ENCODE results near the gene COL6A2.

COL6A2 gene

GRCh38 chr21:46116189-46116775, 18.4 kb downstream of the COL6A2 start:
- TF ChIP-seq ZNF274 (IDR thresholded peaks at IDR 0.05; ENCODE audit: low read depth, low read length): no peak

GRCh38 chr21:46116776-46117585, 19.1 kb downstream of the COL6A2 start:
- no peak for TF ChIP-seq ZNF274 (IDR thresholded peaks at IDR 0.05; ENCODE audit: low read depth, low read length)
- H3K4me3 ChIP-seq (ENCODE audit: low read length): no peak overlapping the region

More at GRCh38 chr21:46116189-46116775, 18.4 kb downstream of the COL6A2 start:
- H3K4me3 ChIP-seq (ENCODE audit: low read length): no peak overlapping the region

DNA sequence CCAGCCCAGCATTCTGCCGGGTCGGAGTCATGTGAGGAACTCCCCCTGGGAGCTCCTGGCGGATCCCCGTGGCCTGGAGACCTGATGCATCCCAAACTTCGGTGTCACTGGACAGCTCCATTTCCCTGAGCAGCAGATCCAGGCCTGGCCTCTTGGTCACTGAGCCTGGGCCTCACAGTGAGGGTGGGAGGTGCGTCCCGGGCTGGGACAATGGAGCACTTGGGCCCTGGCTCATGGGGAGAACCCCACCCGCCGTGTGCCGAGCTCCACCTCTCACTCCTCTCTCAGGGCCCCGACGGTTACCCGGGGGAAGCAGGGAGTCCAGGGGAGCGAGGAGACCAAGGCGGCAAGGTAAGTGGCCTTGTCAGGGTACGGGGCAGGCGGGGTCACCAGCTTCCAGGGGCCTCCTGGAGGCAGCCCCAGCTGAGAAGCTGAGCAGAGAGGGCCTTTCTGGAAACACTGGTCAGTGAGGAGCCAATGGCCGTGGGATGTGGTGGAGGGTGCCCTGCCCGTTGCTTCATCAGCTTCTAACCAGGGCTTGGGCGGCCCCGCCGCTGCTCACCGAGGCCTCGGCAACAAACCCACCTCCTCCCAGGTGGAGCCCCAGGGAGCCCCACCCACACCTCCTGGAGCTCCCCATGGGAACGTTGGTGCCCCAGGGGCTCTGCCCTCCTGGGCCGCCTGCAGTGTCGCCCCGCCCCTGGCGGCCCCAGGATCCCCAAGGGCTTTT, 19.8 kb downstream of the COL6A2 start:
- TF ChIP-seq ZNF274 (IDR thresholded peaks at IDR 0.05; ENCODE audit: low read depth, low read length): no peak
- H3K4me3 ChIP-seq (ENCODE audit: low read length): no peak overlapping the region

DNA sequence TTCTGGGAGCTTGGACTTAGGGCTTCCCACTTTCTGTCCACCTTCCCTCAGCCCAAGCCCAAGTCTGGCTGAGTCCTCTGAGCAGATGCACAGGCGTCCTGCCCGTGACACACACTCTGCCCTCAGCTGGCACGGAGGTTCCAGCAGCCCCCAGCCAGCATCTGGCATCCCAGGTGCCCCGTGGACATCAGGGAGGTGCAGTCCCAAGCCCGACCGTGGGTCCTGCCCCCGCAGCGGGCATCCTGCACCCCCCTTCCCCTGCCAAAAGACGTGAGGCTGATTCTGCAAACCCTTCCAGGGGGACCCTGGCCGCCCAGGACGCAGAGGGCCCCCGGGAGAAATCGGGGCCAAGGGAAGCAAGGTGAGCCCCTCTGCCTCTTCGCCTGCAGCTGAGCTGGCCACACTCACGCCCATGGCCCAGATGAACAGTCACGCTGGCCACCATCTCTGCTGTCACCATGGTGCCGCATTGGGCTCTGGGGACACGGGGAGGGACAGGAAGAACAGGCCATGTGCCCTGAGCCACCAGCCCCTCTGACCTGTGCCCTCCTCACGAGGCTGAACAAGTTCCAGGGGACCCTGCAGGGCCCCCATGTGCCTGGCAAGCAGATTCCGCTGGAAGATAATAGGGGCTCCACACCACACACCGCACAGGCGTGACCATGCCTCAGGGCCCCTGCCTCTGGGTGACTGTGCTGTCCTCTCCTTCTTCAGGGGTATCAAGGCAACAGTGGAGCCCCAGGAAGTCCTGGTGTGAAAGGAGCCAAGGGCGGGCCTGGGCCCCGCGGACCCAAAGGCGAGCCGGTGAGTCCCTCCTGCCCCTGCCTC, 20.6 kb downstream of the COL6A2 start:
- no peak for TF ChIP-seq ZNF274 (IDR thresholded peaks at IDR 0.05; ENCODE audit: low read depth, low read length)

GRCh38 chr21:46119144-46119636, 21.3 kb downstream of the COL6A2 start:
- no peak overlapping the region for H3K4me3 ChIP-seq (ENCODE audit: low read length)
- no peak for TF ChIP-seq ZNF274 (IDR thresholded peaks at IDR 0.05; ENCODE audit: low read depth, low read length)

More for the DNA sequence above, 20.6 kb downstream of the COL6A2 start:
- no peak overlapping the region for H3K4me3 ChIP-seq (ENCODE audit: low read length)

GRCh38 chr21:46119637-46120271, 21.8 kb downstream of the COL6A2 start:
- TF ChIP-seq ZNF274 (IDR thresholded peaks at IDR 0.05; ENCODE audit: low read depth, low read length): no peak
- no peak overlapping the region for H3K4me3 ChIP-seq (ENCODE audit: low read length)

DNA sequence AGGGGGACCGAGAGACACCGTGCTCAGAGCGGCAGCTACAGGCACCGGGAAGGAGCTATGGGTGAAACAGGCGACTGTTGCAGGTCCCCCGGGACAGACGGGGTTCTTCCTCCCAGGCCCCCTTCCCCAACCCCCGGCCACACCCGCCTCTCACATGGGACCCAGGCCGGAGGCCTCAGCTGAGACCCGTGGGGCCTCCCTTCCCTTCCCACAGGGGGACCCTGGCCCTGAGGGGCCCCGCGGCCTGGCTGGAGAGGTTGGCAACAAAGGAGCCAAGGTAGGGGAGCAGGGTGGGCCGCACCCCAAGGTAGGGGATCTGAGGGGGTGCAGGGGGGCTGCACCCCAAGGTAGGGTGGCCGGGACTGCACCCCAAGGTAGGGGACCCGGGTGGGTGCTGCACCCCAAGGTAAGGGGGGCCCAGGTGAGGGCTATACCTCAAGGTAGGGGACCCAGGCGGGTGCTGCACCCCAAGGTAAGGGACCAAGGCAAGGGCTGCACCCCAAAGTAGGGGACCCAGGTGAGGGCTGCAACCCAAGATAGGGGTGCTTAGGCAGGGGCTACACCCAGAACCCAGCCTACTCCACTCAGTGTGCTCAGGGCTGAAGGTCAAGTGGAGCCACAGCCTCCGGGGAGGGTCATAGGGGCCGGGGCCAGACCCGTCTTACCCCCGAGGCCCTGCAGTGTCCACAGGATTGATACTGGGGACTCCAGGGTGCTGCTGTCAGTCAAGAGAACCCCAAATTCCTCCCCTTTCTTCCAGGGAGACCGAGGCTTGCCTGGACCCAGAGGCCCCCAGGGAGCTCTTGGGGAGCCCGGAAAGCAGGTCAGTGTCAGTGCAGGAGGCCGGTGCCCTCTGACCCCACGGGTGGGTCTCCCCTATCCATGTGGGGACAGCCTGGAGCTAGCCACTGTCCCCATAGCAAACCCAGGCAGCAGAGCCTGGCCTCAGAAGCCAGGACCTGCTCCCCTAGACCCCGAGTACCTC, 22.7 kb downstream of the COL6A2 start:
- no peak overlapping the region for H3K4me3 ChIP-seq (ENCODE audit: low read length)
- TF ChIP-seq ZNF274 (IDR thresholded peaks at IDR 0.05; ENCODE audit: low read depth, low read length): no peak

- no peak overlapping the region for H3K4me3 ChIP-seq (ENCODE audit: low read length)
- TF ChIP-seq ZNF274 (IDR thresholded peaks at IDR 0.05; ENCODE audit: low read depth, low read length): no peak
Measured at GRCh38 chr21:46121286-46122221, 23.6 kb downstream of the COL6A2 start.

- TF ChIP-seq ZNF274 (IDR thresholded peaks at IDR 0.05; ENCODE audit: low read depth, low read length): no peak
Measured at GRCh38 chr21:46122237-46122671, 24.3 kb downstream of the COL6A2 start.

GRCh38 chr21:46122758-46123683, 25.1 kb downstream of the COL6A2 start:
- no peak for TF ChIP-seq ZNF274 (IDR thresholded peaks at IDR 0.05; ENCODE audit: low read depth, low read length)
- no peak overlapping the region for H3K4me3 ChIP-seq (ENCODE audit: low read length)

More at GRCh38 chr21:46122237-46122671, 24.3 kb downstream of the COL6A2 start:
- H3K4me3 ChIP-seq (ENCODE audit: low read length): no peak overlapping the region
